Measurements from ENCODE around the gene LRRC3C. TPM values are rescaled to one million over a fixed set of nuclear protein-coding genes. Genes with fewer than 3 reads are reported as not detected.

Gene LRRC3C
- total RNA-seq, 6 experiments from 2014 or later: not detected

GRCh38 chr17:39953471-39953888, 25.9 kb downstream of the LRRC3C start:
- Histone ChIP-seq H3K9me3 (no peaks in the 10 kb centered on the region), H3K4me3 (peak overlapping the region; percentile 29 to 39 (median 31)), H3K36me3 (no peaks in the 10 kb centered on the region), H3K27me3 (no peaks in the 10 kb centered on the region), H3K4me1 (peaks cover 0 to 20% (median 5%) of the 10 kb centered on the region in 4 donors), H3K27ac (no peak overlapping the region)
- intact Hi-C loops (cut with DNase I): no loop called here
- TF ChIP-seq CTCF (IDR thresholded peaks at IDR 0.05) (no peak), POLR2A (IDR thresholded peaks at IDR 0.05) (no peak)
- DNase-seq (no peak), ATAC-seq (no peak)
- no CpG with 5 or more reads among the region's 9 CpGs for WGBS (ENCODE audit: insufficient coverage, low coverage, low lambda C conversion rate, missing lambda C conversion rate)

- no peak for ATAC-seq
- Histone ChIP-seq H3K36me3 (no peaks in the 10 kb centered on the region), H3K27me3 (no peaks in the 10 kb centered on the region), H3K4me3 (no peak overlapping the region), H3K4me1 (peaks cover 0 to 20% (median 5%) of the 10 kb centered on the region in 4 donors), H3K9me3 (no peaks in the 10 kb centered on the region), H3K27ac (no peak overlapping the region)
- intact Hi-C loops (cut with DNase I): no loop called here
- WGBS (ENCODE audit: insufficient coverage, low coverage, low lambda C conversion rate, missing lambda C conversion rate): 33% methylated on average over 1 of the region's 4 CpGs
- no peak for DNase-seq
- TF ChIP-seq POLR2A (IDR thresholded peaks at IDR 0.05) (no peak), CTCF (IDR thresholded peaks at IDR 0.05) (no peak)
Observed at GRCh38 chr17:39954876-39955275, 27.3 kb downstream of the LRRC3C start.

- no peaks in the 10 kb centered on the region for H3K9me3 ChIP-seq
- 85% methylated on average over 2 of the region's 4 CpGs for WGBS (ENCODE audit: insufficient coverage, low coverage, low lambda C conversion rate, missing lambda C conversion rate)
Observed at GRCh38 chr17:39955726-39956225, 28.2 kb downstream of the LRRC3C start.

GRCh38 chr17:39960524-39961041, 33.1 kb downstream of the LRRC3C start:
- ATAC-seq (no peak), DNase-seq (no peak)
- Histone ChIP-seq H3K36me3 (no peaks in the 10 kb centered on the region), H3K4me1 (no peaks in the 10 kb centered on the region), H3K9me3 (no peaks in the 10 kb centered on the region), H3K27ac (no peak overlapping the region), H3K27me3 (no peaks in the 10 kb centered on the region), H3K4me3 (no peak overlapping the region)
- intact Hi-C loops (cut with DNase I): loop anchor here in 1 of 2 donors (10.0 kb wide), 1 partner anchor 86 kb away; no protein-coding TSS in a partner anchor
- 71% methylated on average over 5 of the region's 8 CpGs for whole genome bisulfite sequencing (ENCODE audit: insufficient coverage, low coverage, low lambda C conversion rate, missing lambda C conversion rate)
- TF ChIP-seq POLR2A (IDR thresholded peaks at IDR 0.05): no peak
- TF ChIP-seq CTCF (IDR thresholded peaks at IDR 0.05): no peak

More at GRCh38 chr17:39955726-39956225, 28.2 kb downstream of the LRRC3C start:
- TF ChIP-seq CTCF (IDR thresholded peaks at IDR 0.05) (no peak), POLR2A (IDR thresholded peaks at IDR 0.05) (no peak)
- no peaks in the 10 kb centered on the region for H3K36me3 ChIP-seq
- no peak overlapping the region for H3K4me3 ChIP-seq
- H3K27me3 ChIP-seq: no peaks in the 10 kb centered on the region
- intact Hi-C loops (cut with DNase I): no loop called here
- peaks cover 0 to 13% (median 1%) of the 10 kb centered on the region in 4 donors for H3K4me1 ChIP-seq
- no peak for DNase-seq
- no peak overlapping the region for H3K27ac ChIP-seq
- ATAC-seq: no peak

All from right lobe of liver (tissue), 6 donors.